Activated CD8-positive, alpha-beta T cell treated with anti-CD3 and anti-CD28 coated beads for 36 hours (primary cell): Measurements from ENCODE around the gene ESRRA. TPM values are rescaled to one million over a fixed set of nuclear protein-coding genes. Genes with fewer than 3 reads are reported as not detected.
A peak's percentile ranks its signal among the peaks of the same experiment; 100 is the strongest.

Source experiments
- ATAC-seq: fragments of 200-7000 bp; cut with Tn5 transposase; one replicate; pipeline ENCODE4 v1.10.0; 2021; ENCODE audit warnings: mild to moderate bottlenecking, moderate library complexity
- CTCF ChIA-PET: fragments of 350-600 bp; sonication (Branson Sonifier 250); formaldehyde crosslinking; loops from one replicate; lab custom pipeline; 2021; ENCODE audit warnings: antibody characterized with exemption; lab: Charles Lee
- POLR2A ChIA-PET: fragments of 350-600 bp; sonication (Branson Sonifier 250); formaldehyde crosslinking; loops from one replicate; lab custom pipeline; 2021; ENCODE audit warnings: antibody characterized with exemption; lab: Charles Lee
- DNase-seq: peaks from one replicate; pipeline ENCODE4 v3.0.0-alpha.2; 2020
- H3K27ac Mint-ChIP-seq: one replicate; pipeline ENCODE4 v1.8.0; 2021; ENCODE audit warnings: mild to moderate bottlenecking, mixed read lengths
- H3K27me3 Mint-ChIP-seq: one replicate; pipeline ENCODE4 v1.8.0; 2021; ENCODE audit warnings: mixed read lengths
- H3K36me3 Mint-ChIP-seq: one replicate; pipeline ENCODE4 v1.8.0; 2021; ENCODE audit warnings: low read depth, mixed read lengths
- H3K4me1 Mint-ChIP-seq: one replicate; pipeline ENCODE4 v1.8.0; 2021; ENCODE audit warnings: low read depth, mixed read lengths
- H3K4me3 Mint-ChIP-seq: one replicate; pipeline ENCODE4 v1.8.0; 2021; ENCODE audit warnings: mild to moderate bottlenecking, moderate library complexity, mixed read lengths
- H3K9me3 Mint-ChIP-seq: one replicate; pipeline ENCODE4 v1.8.0; 2021; ENCODE audit warnings: mixed read lengths
- CTCF ChIP-seq: fragments of 200-600 bp; IDR thresholded peaks from one replicate; pipeline ENCODE4 v1.8.0; 2022; ENCODE audit warnings: antibody characterized with exemption, mild to moderate bottlenecking
- intact Hi-C: fragments of 100-400 bp; cut with micrococcal nuclease; formaldehyde crosslinking; loops from one replicate; pipeline ENCODE4 v1.10.0; 2022
- total RNA-seq, 2 experiments: library from RNA; stranded (reverse); gene quantifications; one replicate each; pipeline ENCODE4 v1.2.3, GENCODE V29; 2021

ESRRA gene
- total RNA-seq, 2 experiments from 2014 or later, result 37.5 to 42.4 TPM

GRCh38 chr11:64269540-64270220, 35.6 kb upstream of the ESRRA start:
- CTCF ChIA-PET, result interaction anchor here (0.7 to 6.1 kb wide), 8 partner anchors 18 to 65 kb away, joined by 3 to 77 read pairs (median 7); partner anchors contain the start of genes ESRRA, FERMT3, PLCB3 and PRDX5
- H3K36me3 Mint-ChIP-seq, result peaks cover 8% of the 10 kb centered on the region
- DNase-seq (peak; percentile 98), ATAC-seq (peak; percentile 73)
- no peaks in the 10 kb centered on the region for H3K27me3 Mint-ChIP-seq
- H3K9me3 Mint-ChIP-seq, result no peaks in the 10 kb centered on the region
- intact Hi-C loops, result no loop called here
- peak overlapping the region; percentile 96 for H3K4me3 Mint-ChIP-seq
- POLR2A ChIA-PET, result interaction anchor here (0.6 to 6.6 kb wide), 17 partner anchors 10 to 84 kb away, joined by 3 to 132 read pairs (median 6); partner anchors contain the start of genes BAD, ESRRA, FERMT3 and FKBP2
- no peak for TF ChIP-seq CTCF
- peaks cover 21% of the 10 kb centered on the region for H3K4me1 Mint-ChIP-seq
- H3K27ac Mint-ChIP-seq, result peak overlapping the region; percentile 95

- no peak for DNase-seq
- no peak overlapping the region for H3K27ac Mint-ChIP-seq
- peaks cover 6% of the 10 kb centered on the region for H3K4me1 Mint-ChIP-seq
- POLR2A ChIA-PET, result interaction anchor here (0.7 to 1.0 kb wide), 3 partner anchors 8 to 78 kb away, joined by 3 to 4 read pairs (median 3); partner anchors contain the start of gene DNAJC4
- TF ChIP-seq CTCF, result no peak
- no peaks in the 10 kb centered on the region for H3K27me3 Mint-ChIP-seq
- H3K9me3 Mint-ChIP-seq, result no peaks in the 10 kb centered on the region
- CTCF ChIA-PET, result interaction anchor here (0.8 to 2.3 kb wide), 3 partner anchors 26 to 29 kb away, joined by 3 to 10 read pairs (median 4); partner anchors contain the start of gene CATSPERZ
- no peak overlapping the region for H3K4me3 Mint-ChIP-seq
- no peak for ATAC-seq
- no peaks in the 10 kb centered on the region for H3K36me3 Mint-ChIP-seq
- intact Hi-C loops, result no loop called here
Observed at GRCh38 chr11:64275031-64275800, 30.1 kb upstream of the ESRRA start.

GRCh38 chr11:64275841-64276240, 29.5 kb upstream of the ESRRA start:
- H3K4me3 Mint-ChIP-seq, result no peak overlapping the region
- POLR2A ChIA-PET, result interaction anchor here (0.7 to 1.6 kb wide), 4 partner anchors 9 to 91 kb away, joined by 3 to 6 read pairs (median 3); partner anchors contain the start of genes BAD, DNAJC4 and GPR137
- H3K4me1 Mint-ChIP-seq, result peaks cover 6% of the 10 kb centered on the region
- no peaks in the 10 kb centered on the region for H3K36me3 Mint-ChIP-seq
- DNase-seq (no peak), ATAC-seq (no peak)
- intact Hi-C loops, result no loop called here
- CTCF ChIA-PET, result interaction anchor here (1.4 to 2.3 kb wide), 2 partner anchors 25 to 29 kb away, joined by 4 to 10 read pairs; partner anchors contain the start of gene CATSPERZ
- H3K27ac Mint-ChIP-seq, result no peak overlapping the region
- no peaks in the 10 kb centered on the region for H3K9me3 Mint-ChIP-seq
- H3K27me3 Mint-ChIP-seq, result no peaks in the 10 kb centered on the region
- TF ChIP-seq CTCF, result no peak

GRCh38 chr11:64276653-64277431, 28.5 kb upstream of the ESRRA start:
- DNase-seq, result no peak
- intact Hi-C loops, result no loop called here
- Mint-ChIP-seq H3K4me1 (peaks cover 4% of the 10 kb centered on the region), H3K9me3 (no peaks in the 10 kb centered on the region), H3K4me3 (no peak overlapping the region), H3K36me3 (peaks cover 2% of the 10 kb centered on the region), H3K27me3 (no peaks in the 10 kb centered on the region), H3K27ac (no peak overlapping the region)
- no peak for TF ChIP-seq CTCF
- ATAC-seq, result no peak
- ChIA-PET CTCF (interaction anchor here (0.9 to 3.4 kb wide), 6 partner anchors 25 to 72 kb away, joined by 3 to 15 read pairs (median 4); partner anchors contain the start of genes CATSPERZ and PPP1R14B), POLR2A (interaction anchor here (1.1 to 1.6 kb wide), 2 partner anchors 8 to 92 kb away, joined by 3 to 6 read pairs; partner anchors contain the start of genes BAD and GPR137)
